SK-N-SH treated with all-trans-retinoic acid at 6 μM for 48 hours (cell line): ENCODE data around the gene MARCKSL1.

Experiments used
- ARNTL ChIP-seq: fragments of 450-650 bp; formaldehyde crosslinking; IDR thresholded peaks from 2 replicates; pipeline ENCODE4 v1.5.0; 2020; ENCODE audit warnings: low read depth, mild to moderate bottlenecking, moderate library complexity, borderline replicate concordance
- BACH2 ChIP-seq: fragments of 250-450 bp; sonication (Bioruptor Pico); IDR thresholded peaks from 2 replicates; pipeline ENCODE4 v1.9.0; 2021; ENCODE audit warnings: mild to moderate bottlenecking, borderline replicate concordance
- CREB5 ChIP-seq: fragments of 250-450 bp; sonication (Bioruptor Pico); IDR thresholded peaks from 2 replicates; pipeline ENCODE4 v1.5.1; 2020; ENCODE audit warnings: low read depth, mild to moderate bottlenecking, moderate library complexity
- CSDC2 ChIP-seq: fragments of 250-450 bp; sonication (Bioruptor Pico); IDR thresholded peaks from 2 replicates; pipeline ENCODE4 v1.5.0; 2020; ENCODE audit warnings: mild to moderate bottlenecking, moderate library complexity
- PATZ1 ChIP-seq: fragments of 250-450 bp; sonication (Bioruptor Pico); IDR thresholded peaks from 2 replicates; pipeline ENCODE4 v1.8.0; 2020; ENCODE audit warnings: mild to moderate bottlenecking, moderate library complexity, borderline replicate concordance
- PPARA ChIP-seq: fragments of 250-450 bp; sonication (Bioruptor Pico); IDR thresholded peaks from 2 replicates; pipeline ENCODE4 v1.5.0; 2020; ENCODE audit warnings: mild to moderate bottlenecking, borderline replicate concordance
- RARB ChIP-seq: fragments of 250-450 bp; sonication (Bioruptor Pico); IDR thresholded peaks from 2 replicates; pipeline ENCODE4 v1.8.0; 2021; ENCODE audit warnings: mild to moderate bottlenecking, moderate library complexity
- SNAI2 ChIP-seq: fragments of 250-450 bp; sonication (Bioruptor Pico); IDR thresholded peaks from 2 replicates; pipeline ENCODE4 v1.5.0; 2020; ENCODE audit warnings: mild to moderate bottlenecking, moderate library complexity
- ZFP3 ChIP-seq: fragments of 250-450 bp; sonication (Bioruptor Pico); IDR thresholded peaks from 2 replicates; pipeline ENCODE4 v1.5.0; 2020; ENCODE audit warnings: mild to moderate bottlenecking, moderate library complexity

GRCh38 chr1:32367912-32368635, 32.0 kb upstream of the MARCKSL1 start:
- TF ChIP-seq PATZ1 (CRISPR knock-in tag) (no peak), CSDC2 (CRISPR knock-in tag) (no peak), RARB (CRISPR knock-in tag) (no peak), BACH2 (CRISPR knock-in tag) (no peak), ZFP3 (CRISPR knock-in tag) (no peak), CREB5 (CRISPR knock-in tag) (no peak), PPARA (CRISPR knock-in tag) (no peak), ARNTL (CRISPR knock-in tag) (no peak), SNAI2 (CRISPR knock-in tag) (no peak)
